HG02870 (cell line): ENCODE data around the gene MED31.
A peak's percentile ranks its signal among the peaks of the same experiment; 100 is the strongest.
"Not testable (repeated sequence)": the region's sequence is repeated elsewhere in the genome, so short reads cannot be mapped to it uniquely, and the experiment has no call there.

Experiments
- ATAC-seq: cut with Tn5 transposase; IDR thresholded peaks from one replicate; pipeline ENCODE4 v1.9.1; 2021; ENCODE audit warnings: mild to moderate bottlenecking, moderate library complexity; ENCODE audit not compliant: unreplicated experiment

Gene MED31

DNA sequence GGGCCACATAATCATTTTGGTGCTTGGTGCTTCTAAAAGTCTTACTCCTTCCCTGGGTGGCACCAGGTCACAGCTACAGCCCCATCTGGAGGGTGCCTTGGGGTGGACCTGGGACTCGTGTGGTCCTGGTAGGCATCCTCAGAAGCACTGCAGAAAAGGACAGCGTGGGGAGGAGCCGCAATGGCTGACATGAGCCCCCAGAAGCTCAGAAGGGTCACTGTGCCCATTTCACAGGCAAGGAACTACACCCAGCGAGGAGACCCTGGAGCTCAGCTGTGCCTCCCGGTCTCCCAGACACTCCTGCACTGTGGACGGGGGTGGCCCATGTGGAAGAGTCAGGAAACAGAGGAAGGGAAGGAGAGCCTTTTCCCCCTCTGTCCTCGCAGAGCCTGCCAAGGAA lies 26.5 kb upstream of the MED31 start:
- no peak for ATAC-seq

DNA sequence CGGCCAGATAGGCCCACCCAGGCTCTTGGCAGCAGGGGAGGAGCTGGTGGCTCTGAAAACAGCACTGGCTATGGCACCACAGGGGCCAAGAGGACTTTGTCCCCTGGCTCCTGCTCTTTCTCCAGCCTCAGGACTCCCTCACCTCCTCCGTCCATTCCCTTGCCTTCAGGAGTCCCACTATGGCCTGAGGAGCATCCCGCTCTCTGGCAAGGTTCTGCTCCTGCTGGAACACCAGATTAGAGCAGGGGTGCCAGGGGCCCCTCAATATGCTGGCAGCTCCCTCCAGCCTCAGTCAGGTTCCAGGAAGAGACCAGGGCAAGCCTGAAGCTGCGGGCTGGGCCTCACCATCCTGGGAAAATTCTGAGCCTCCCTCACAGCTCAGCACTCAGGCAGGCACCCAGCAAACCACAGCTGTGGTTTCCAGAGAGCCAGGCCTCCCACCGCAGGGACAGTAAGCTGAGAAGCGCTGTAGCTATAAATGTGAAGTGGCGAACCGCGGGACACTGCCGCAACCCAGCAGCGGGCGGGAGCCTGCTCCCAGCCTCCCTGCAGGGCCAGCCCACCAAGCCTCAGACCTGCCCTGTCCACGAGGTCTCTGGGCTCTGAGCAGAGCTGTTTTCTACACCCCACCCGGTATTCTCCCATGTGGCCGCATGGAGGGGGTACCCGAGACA lies 25.9 kb upstream of the MED31 start:
- ATAC-seq, result no peak

DNA sequence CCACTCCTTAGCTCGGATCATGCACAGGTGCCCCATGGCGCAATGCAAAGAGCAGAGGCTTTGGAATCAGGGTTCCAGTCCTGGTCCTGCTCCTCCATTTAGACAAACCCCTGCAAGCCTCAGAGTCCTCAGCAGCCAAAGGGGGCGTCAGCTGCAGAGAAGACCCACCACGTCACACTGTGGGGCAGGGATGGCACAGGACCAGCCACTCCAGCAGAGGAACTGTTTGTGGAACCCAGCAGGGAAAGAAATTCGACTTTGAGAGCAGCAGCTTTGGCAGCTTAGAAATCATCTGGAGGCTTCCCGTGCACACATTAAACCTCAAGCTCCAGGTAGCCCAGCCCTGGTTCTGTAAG lies 25.4 kb upstream of the MED31 start:
- ATAC-seq, result no peak

DNA sequence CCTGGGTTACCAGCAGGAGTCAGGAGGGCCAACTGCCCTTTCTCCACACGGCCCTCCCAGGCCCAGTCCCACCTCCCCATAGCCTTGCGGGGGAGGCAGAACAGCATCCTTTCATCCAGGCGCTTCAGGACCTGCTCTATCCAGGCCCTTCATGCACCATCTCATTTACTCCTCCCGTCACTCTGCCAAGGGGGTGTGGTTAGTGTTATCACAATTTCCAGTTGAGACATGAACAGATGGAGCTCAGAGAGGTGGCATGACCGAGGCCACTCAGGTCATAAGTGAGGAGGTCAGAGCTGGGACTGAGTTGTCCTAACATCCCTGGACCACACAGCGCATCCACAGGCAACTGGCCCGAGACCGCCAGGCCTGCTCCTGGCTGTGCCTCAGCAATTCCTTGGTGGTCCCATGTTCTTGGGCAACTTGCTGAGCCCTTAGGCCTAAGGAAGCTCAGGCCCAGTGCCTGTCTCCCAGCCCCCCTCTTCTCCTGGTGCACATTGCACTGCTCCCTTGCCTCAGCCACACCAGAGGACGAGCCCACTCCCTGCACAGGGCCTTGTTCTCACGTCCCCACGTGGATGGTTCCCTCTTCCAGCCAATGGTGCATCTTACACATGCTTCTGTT lies 23.9 kb upstream of the MED31 start:
- no peak for ATAC-seq

DNA sequence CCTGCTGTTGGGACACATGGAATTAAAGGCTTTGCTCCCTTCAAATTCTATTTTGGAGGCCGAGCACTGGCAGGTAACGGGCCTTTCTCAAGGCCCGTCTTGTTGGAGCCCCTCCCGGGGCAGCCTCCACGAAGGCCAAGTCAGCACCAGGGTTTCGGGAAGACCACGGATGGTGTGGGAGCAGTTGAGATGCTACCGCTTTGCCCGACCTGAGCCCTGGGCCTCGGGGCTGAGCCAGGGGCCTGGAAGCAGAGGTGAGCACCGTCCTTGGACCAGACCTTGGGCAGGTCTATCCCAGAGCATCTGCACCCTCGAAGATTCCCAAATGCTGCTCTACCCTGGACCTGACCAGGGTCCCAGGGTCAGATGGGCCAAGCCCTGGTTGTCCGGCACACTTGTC lies 23.2 kb upstream of the MED31 start:
- ATAC-seq, result no peak

DNA sequence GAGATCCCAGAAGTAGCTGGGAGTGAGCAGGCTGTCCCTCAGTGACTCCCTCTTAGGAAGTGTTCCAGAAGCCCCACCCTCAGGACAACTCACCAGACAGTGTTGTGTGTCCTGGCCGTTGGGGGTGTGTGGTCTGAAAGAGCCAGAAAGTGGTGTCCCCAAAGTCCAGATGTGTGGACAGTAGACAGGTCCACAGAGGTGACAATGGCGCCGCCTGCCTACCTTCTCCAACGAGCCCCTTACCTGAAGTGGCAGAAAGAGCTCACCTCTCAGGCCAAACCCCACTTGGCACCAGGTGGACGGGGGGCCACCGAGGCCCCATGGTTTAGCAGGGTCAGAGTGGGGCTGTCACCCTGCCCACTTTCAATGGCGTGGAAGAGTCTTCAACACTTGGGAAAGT lies 20.0 kb upstream of the MED31 start:
- ATAC-seq, result no peak

DNA sequence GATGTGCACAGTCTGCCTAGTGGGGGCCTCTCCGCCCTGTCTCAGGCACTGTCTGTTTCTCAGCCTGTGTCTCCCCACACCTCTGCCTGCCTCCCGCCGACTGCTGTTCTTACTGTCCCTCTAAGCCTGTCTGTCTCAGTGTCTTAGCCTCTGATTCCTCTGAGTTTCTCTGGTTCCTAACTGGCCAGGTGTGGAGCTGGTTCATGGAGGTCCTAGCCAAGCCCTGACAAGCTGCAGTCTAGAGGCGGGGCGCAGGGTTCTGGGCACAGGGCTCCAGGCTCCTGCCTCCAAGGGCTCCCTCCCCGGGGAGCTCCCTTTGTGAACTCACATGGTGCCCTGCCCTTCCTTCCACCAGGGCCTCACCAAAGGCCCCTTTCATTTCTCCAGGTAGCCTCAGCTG lies 19.6 kb upstream of the MED31 start:
- no peak for ATAC-seq

DNA sequence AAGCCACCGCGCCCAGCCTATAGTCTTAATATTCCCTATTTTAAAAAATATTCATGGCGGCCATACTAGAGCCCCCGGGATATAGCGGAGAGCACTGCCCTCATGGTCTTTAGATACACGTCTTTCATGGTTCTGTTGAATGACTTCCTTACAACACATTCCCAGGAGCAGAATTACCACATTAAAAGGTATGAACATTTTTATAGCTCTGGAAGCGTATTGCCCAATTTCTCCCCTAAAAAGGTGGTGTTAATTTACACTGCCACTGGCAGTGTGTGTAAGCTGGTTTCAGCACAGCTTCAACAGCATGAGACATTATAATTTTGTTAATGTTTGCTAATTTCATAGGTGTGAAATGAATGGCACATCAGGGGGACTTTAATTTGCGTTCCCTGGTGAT lies 19.2 kb upstream of the MED31 start:
- no peak for ATAC-seq

DNA sequence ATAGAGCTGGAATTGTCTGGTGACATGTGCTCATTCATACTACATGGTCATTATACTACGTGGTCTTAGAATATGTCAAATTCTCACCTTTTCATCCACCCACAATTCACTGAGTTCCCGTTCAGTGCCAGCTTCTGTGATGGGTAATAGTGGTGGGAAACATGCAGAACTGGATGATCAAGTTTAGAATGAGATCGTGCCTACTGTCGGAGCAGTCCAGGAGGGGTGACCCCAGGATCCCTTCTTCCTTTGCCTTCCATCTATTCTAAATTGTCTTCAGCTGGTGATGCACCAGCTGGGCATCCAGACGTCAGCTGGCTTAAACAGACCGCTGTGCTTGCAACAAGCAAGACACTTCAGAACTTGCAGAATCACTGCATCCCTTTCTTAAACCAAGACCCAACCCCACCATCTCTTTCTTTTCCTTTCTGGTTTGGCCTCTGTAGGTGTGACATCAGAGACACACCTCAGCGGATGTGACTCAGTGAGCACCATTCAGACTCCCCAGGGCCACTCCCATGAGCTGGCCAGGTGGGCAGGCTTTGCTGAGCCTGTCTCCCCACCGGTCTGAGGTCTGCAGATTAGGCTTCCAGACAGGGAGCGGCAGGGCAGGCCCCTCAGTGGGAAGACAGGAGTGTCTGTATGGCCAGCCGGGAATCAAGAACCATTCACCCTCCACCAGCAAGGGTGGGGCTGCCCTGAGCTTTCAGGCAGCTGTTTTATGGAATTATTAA lies 18.2 kb upstream of the MED31 start:
- ATAC-seq, result no peak

DNA sequence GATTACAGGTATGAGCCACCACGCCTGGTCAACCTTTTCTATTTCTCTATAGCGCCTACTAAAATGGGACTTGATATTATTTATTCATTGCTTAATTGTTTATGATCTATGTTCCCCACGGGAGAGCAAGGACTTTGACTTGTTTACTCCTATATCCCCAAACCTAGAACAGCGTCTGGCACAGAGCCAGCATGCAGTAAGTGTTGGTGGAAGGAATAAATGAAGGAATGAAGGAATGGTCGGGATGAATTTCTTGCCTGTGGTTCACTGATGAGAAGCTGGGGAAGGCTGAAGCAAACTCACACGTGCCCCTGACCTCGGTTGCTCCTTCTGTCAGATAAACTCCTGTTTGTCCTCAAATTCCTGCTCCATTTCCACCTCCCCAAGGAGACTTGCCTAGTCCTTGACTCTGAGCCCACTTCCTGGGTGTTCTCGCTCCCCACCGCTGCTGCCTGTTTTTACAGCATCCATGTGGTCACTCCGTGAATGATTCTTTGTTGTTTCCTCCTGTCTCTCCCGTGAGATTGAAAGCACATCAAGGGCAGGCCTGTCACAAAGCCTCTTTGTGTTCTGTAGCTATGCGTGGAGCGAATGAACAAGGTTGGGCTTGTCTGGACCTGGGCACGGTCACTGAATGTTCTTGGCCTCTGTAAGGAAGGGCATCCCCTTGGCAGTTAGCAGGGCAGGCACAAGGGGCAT lies 17.5 kb upstream of the MED31 start:
- ATAC-seq, result no peak

DNA sequence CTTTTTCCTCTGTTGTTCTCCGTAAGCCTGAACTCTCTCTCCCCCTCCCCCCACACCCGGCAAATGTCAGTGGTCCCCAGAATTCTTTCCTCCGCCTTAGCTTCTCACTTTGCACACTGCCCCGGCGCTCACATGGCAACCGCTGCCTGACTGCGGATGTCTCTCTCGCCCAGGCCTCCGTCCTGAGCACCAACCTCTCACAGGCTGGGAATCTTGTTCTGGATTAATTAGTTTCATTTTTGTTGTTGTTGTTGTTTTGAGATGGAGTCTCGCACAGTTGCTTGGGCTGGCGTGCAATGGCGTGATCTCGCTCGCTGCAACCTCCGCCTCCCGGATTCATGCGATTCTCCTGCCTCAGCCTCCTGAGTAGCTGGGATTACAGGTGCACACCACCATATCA lies 16.8 kb upstream of the MED31 start:
- no peak for ATAC-seq

DNA sequence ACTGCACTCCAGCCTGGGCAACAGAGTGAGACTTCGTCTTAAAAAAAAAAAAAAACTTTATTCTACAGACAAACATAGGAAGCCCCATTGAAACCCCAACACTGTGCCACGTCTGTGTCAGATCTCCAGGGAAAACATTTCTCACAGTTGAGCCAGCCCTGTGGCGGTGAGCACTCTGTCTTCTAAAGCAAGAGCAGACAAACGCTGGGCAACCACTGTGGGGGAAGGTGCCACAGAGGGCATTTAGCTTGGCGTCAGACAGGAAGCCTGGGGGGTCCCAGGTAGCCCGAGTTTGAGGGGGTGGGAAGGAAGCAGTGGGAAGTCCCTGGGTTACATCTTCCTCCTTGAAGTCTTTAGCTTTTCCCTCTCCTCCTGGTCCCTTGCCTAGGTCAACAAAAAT lies 16.1 kb upstream of the MED31 start:
- ATAC-seq, result no peak

DNA sequence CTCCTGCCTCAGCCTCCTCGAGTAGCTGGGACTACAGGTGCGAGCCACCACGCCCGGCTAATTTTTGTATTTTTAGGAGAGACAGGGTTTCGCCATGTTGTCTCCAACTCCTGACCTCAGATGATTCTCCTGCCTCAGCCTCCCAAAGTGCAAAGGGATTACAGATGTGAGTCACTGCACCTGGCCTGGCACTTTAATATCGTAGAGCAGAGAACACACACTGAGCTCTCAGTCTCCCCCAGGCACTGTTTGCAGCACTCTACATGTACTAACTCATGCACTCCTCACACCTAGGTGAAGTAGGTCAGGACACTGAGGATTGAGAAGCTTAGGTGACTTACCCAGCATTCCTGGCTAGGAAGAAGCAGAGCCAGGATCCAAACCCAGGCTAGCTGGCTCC lies 15.2 kb upstream of the MED31 start:
- no peak for ATAC-seq

DNA sequence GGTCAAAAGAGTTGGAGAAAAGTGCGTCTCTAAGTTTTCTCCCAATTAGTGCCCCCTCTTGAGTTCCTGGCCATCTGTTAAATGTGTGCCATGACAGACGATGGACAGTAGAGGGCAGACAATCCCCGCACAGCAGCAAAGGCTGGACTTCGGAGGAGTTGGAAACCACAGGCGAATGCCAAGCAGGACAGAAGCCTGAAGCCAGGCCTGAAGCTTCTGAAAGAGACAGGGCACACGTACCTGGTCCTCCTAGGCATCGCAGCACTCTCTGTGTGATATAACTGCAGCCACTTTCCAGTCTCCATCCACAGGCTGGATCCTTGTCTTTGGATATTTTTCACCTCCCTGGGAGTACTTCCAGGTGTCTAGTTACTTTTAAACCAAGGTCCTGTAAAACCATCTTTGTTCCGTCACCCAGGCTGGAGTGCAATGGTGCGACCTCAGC lies 14.7 kb upstream of the MED31 start:
- no peak for ATAC-seq

DNA sequence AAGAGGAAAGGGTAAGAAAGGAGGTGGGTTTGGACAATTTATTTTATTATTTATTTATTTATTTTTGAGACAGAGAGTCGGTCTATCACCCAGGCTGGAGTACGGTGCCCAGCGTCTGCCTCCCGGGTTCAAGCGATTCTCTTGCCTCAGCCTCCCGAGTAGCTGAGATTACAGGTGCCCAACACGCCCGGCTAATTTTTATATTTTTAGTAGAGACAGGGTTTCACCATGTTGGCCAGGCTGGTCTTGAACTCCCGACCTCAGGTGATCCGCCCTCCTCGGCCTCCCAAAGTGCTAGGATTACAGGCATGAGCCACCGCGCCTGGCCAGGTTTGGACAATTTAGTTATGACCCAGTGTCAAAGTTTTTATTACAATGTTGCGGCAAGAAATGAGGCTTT lies 11.8 kb upstream of the MED31 start:
- ATAC-seq, result not testable (repeated sequence)

DNA sequence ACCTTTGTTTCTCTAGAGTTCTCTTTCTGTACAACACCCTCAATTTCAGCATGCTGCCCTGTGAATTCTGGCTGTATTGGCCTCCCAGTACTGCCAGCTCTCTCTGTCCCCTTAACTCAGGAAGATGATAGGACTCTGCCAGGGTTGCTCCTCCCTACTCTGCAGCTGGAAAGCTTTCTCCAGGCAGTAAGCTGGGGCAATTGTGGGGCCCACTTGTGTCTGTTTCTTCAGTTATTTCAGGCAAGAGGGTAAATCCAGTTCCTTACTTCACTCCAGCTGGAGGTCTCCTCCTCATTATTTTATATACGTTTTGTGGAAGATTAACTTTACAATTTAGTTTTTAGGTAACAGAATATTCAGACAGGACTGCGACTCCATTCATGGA lies 10.1 kb upstream of the MED31 start:
- no peak for ATAC-seq

DNA sequence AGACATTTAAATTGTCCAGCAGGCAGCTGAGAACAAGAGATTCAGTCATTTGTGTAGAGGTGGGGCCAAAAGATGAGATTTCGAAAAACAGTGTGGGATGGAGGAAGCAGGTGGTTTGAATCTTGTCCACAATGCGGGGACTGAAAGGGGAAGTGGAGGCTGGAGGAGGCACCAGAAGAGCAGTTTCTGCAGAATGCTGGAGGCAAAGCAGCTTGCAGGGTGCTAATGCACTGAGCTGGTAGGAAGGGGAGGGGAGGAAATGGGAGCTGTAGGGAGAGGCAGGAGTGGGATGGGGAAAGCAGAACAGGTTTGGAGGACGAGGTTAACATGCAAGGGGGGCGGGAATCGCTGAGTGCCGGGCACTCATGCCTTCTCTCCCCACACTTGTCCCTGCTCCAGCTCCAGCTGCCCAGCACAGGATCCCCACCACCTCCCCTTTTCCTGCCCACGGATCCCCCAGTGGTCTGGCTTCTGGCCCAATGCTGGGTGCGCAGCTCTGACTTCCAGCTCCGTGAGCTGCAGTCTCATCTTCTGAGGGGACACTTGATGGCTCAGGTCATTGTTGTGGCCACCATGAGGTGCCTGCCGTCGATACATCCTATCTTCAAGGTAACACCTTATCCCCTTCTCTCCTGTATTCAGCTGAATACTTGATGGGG lies 9.5 kb upstream of the MED31 start:
- peak; percentile 71 for ATAC-seq

DNA sequence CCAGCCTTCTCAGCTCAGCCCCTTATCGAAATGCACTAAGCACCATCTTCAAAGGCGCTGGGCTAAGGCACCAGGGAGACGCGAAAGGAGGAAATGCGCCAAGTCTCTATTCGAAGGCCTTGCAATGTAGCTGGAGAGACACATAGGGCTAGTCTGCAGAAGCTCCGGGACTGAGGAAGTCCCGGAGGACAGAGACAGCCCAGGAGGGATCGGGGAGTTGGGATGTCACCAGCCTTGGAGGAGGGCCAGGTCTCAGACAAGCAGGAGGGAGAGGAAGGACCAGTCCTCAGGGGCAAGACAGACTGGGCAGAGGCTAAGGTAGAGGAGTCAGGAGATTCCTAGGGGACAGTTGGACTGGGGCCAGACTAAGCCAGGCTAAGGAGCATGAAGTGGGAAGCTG lies 8.7 kb upstream of the MED31 start:
- ATAC-seq, result no peak

DNA sequence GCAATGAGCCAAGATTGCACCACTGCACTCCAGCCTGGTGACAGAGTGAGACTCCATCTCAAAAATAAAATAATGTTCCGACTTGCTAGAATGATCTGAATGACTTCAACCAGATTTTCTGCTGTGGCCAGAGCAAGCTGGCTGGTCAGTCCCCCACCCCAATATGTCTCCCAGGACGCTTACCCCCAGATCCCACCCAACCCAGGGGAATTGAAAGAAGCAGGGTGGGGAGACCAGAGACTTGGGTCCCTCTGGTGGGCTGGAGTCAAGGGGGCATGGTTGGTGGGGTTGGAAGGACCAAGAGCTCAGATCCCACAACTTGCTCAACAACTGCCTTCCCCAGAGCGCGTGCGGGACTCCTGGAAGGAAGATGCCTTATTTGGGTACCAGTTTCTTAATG lies 7.0 kb upstream of the MED31 start:
- not testable (repeated sequence) for ATAC-seq

DNA sequence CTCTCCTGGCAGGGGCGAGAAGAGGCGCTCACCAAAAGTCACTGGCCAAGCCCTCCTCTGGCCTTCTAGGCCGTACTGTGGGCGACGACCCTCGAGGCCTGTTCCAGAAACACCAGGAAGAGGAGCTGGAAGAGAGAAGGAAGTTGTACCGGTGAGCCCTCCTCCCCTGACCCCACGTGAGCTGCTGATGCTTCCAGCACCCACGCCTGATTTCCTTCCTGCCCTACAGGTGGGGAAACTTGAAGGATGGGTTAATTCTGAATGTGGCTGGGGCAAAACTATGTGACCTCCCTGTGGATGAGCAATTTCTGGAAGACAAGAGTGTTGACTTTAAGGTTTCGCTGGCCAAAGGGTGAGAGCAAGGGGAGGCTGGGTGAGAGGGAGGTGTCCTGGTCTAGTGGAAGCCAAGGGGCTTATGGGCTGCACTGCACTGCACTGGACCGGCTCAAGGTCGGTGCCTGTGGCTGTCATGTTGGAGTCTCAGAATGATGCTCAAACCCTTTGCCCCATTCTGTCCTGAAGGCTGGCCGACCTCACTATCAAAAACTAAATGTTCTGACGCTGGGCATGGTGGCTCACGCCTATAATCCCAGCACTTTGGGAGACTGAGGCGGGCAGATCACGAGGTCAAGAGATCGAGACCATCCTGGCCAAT lies 6.4 kb upstream of the MED31 start:
- no peak for ATAC-seq
